Choroid plexus epithelial cell (primary cell): Measurements from ENCODE around the gene TMEM123.

Experiments
- DNase-seq: peaks from one replicate; pipeline ENCODE4 v3.0.0-alpha.2; 2010; ENCODE audit warnings: low read depth
- H3K4me3 ChIP-seq: 2 replicates; pipeline ENCODE4 v1.5.1; 2011; ENCODE audit warnings: low read depth, mild to moderate bottlenecking, control low read depth, low read length, moderate library complexity
- TF ChIP-seq, protein P1 (sequence below): conservative IDR thresholded peaks from 2 replicates; pipeline ENCODE4 v1.5.1; 2011; ENCODE audit warnings: low read depth, mild to moderate bottlenecking, control low read depth, inconsistent platforms, low read length, moderate library complexity

TMEM123 gene

DNA sequence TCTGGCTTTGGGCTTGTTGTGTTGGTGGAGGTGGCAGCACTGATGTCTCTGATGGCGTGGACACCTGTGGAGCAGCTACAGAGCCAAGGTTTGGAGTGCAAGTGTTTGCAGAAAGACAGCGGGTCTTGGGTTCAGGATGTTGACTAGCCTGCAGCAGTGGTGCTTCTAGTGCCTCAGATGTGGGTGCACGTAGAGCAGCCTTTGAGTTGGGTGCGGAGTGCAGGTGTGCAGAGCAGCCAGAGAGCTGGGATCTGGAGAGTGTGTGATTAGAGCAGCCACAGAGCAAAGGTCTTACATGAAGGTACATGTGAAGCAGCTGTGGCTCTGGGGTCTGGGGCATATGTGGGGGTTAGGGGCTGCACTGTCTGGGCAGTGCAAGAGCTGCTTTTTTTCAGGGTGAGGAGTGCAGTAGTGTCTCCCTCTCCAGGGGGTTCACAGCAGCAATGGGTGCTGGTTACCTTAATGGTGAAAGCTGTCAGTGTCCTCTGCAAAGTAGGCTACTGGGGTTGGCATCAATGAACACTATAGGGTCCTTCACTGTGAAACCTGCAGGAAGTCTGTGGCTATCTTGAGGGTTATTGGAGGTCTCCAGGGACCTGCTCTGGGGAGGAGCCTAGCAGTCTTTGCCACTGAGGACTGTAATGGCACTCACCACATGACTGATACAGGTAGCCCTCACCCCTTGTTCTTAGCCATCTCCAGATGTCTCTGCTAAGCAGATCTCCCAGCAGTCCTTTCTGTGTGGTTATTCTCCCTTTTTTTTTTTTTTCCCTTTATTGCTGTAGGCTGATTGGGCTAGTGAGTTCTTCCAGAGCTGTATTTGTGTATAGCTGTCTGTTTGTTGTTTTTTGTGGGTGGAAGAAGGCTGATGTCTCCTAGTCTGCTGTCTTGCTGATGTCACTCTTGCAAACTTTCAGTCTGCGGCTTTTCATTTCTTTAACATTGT is 91.2 kb downstream of the TMEM123 start:
- no peak overlapping the region for H3K4me3 ChIP-seq
- TF ChIP-seq, protein P1, sequence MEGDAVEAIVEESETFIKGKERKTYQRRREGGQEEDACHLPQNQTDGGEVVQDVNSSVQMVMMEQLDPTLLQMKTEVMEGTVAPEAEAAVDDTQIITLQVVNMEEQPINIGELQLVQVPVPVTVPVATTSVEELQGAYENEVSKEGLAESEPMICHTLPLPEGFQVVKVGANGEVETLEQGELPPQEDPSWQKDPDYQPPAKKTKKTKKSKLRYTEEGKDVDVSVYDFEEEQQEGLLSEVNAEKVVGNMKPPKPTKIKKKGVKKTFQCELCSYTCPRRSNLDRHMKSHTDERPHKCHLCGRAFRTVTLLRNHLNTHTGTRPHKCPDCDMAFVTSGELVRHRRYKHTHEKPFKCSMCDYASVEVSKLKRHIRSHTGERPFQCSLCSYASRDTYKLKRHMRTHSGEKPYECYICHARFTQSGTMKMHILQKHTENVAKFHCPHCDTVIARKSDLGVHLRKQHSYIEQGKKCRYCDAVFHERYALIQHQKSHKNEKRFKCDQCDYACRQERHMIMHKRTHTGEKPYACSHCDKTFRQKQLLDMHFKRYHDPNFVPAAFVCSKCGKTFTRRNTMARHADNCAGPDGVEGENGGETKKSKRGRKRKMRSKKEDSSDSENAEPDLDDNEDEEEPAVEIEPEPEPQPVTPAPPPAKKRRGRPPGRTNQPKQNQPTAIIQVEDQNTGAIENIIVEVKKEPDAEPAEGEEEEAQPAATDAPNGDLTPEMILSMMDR: no peak
- DNase-seq: peak; percentile 17

DNA sequence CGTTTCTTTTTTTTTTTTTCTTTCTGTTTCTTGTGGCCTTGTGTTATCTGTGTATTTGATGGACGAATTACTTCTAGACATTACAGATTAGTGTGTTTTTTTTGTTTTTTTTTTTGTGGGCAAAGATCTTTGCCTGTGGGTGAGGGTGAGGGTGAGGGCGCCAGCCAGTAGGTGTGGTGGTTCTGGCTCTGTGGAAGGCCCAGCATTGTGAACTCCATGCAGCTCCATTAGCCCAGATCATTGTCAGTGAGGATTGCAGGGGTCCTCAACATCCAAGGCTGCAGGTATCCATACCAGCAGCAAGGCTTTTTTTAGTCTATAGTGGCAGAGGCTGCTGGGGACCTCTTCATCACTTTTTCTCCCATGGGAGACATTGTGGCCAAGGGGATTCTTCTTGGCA is 91.9 kb downstream of the TMEM123 start:
- DNase-seq: no peak
- H3K4me3 ChIP-seq: no peak overlapping the region
- TF ChIP-seq, protein P1: no peak

DNA sequence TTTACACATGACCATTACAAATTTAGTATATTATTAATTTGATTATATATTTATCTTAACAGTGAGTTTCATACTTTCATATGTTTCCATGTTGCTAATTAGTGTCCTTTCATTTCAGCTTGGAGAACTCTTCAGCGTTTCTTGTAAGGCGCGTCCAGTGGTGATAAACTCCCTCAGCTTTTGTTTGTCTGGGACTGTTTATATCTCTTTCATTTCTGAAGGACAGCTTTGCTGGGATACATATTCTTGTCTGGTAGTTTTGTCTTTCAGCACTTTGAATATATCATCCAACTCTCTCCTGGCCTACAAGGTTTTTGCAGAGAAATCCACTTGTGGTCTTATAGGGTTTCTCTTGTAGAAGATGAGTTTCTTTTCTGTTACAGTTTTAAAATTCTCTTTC is 93.2 kb downstream of the TMEM123 start:
- no peak overlapping the region for H3K4me3 ChIP-seq
- no peak for DNase-seq
- TF ChIP-seq, protein P1: no peak

DNA sequence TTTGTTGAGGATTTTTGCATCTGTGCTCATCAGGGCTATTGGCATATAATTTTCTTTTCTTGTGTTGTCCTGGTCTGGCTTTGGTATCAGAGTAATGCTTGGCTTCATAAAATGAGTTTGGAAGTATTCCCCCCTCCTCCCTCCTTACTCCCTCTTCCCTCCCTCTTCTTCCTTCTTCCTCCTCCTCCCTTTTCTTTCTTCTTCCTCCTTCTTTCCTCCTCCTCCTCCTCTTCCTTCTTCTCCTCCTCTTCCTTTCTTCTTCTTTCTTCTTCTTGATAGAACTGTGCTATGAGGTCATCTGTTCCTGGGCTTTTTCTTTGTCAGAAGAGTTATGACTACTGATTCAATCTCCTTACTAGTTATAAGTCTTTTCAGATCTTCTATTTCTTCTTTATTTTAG is 95.4 kb downstream of the TMEM123 start:
- H3K4me3 ChIP-seq: no peak overlapping the region
- TF ChIP-seq, protein P1: no peak

DNA sequence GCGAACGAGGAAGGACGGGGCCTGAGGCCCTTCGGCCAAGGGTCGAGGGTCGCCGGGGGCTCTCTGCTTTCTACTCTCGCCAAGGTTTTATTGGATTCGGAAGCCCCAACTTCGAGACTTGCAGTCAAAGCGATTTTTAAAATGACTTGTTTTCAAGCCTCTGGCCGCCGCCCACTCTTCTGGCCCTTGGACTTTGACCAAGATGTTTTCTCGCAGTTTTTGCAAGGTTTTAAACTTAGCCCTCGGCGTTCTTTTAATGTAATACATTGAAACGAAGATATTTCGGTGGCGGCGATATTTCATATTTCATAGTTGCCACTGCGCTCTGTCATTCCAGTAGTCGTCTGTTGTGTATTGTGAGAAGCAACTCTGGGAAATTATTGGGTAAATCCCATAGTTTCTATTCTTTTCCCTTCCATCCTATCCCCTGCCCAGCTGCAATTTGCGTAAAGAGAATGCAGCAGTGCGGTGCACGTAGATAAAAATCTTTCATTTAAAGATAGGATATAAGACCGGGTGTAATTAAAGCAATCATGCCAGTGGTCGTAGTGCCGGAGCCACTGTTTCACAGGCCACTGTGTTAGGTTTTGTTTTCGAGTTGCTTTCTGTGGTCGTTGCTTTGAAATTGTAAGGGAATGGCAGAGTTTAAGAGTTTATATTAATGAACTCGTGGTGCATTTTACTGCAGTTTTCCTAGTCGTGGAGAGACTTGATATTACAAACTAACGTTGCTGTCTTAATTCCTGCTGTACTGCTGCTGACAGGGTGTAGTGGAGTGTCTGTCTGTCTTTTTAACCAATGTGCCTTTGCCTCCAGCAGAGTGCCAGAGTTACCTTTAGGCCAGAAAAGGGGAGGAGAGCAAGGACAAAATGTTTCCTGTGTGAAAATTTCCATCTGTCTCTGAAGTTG is 104.8 kb downstream of the TMEM123 start:
- peak overlapping the region; percentile 89 for H3K4me3 ChIP-seq
- TF ChIP-seq, protein P1: no peak
- peak; percentile 53 for DNase-seq

More for the DNA sequence above, 95.4 kb downstream of the TMEM123 start:
- no peak for DNase-seq

DNA sequence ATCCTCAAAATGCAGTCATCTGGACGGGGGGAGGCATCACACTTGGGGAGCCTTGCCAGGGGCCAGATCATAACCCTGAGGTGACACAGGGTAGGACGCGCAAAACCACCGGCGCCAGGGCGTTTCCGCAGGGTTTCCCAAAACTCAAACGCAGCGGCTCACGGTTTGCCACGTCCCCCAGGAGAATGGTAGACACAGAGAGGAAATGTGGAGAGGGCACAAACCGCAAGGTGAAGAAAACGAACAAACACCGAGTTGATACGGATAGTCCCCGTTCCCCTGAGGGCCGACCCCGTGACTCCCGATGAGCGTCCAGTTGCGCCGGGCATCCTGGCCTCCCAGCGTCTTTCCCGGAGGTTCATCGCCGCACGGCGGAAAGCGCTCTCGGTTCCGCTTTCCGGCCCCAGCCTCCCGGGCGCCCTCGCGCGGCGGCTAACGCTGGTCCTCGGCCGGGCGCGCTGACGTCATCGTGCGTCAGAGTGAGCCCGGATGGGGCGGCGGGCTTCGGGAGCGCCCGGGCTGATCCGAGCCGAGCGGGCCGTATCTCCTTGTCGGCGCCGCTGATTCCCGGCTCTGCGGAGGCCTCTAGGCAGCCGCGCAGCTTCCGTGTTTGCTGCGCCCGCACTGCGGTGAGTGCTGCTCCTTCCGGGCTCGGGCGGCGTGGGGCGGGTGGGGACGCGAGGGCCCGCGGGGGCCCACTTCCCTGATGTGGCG is 105.7 kb downstream of the TMEM123 start, which contains the start of gene BIRC2:
Gene BIRC2, plus strand, starts transcription at position 467 of the 714 bp plus-strand sequence. CDS start 2,641 bp downstream, outside the sequence.
- DNase-seq: peak; percentile 92
- TF ChIP-seq, protein P1: peak; percentile 65
- peak within 1 kb of the TSS; percentile 89 for H3K4me3 ChIP-seq
